HepG2 (cell line): ENCODE measurements around the gene RASGRP2. TPM values are rescaled to one million over a fixed set of nuclear protein-coding genes. Genes with fewer than 3 reads are reported as not detected.

Source experiments
- ATAC-seq: fragments of 200-7000 bp; cut with Tn5 transposase; 3 replicates; pipeline ENCODE4 v1.9.1; 2020; ENCODE audit warnings: mild to moderate bottlenecking, moderate library complexity
- BruUV-seq: library from RNA; stranded (reverse); fragments of 400-500 nt; replicated peaks from 2 replicates; lab custom pipeline; 2021; lab: Mats Ljungman, UMichigan
- CTCF ChIA-PET: fragments of 300-600 bp; formaldehyde crosslinking; extraction: SDS; loops from one replicate; lab custom pipeline; 2021; ENCODE audit warnings: low total read pairs, inconsistent platforms, low intra/inter-chr PET ratio; lab: Yijun Ruan, JAX
- POLR2A ChIA-PET: fragments of 350-600 bp; sonication (Branson Sonifier 250); formaldehyde crosslinking; loops from one replicate; lab custom pipeline; 2020; ENCODE audit warnings: antibody characterized with exemption, inconsistent platforms; lab: Yijun Ruan, JAX
- DNase-seq: peaks from one replicate; pipeline ENCODE4 v3.0.0-alpha.2; 2015; ENCODE audit warnings: low spot score
- FAIRE-seq: peaks from 3 replicates; lab custom pipeline; 2011; peaks lifted over from hg19 to GRCh38; lab: Jason Lieb, UNC
- H2AFZ ChIP-seq: one replicate; pipeline ENCODE4 v1.6.1; 2011; ENCODE audit warnings: low read length, inconsistent platforms
- H3K27ac ChIP-seq: fragments of 300-600 bp; 3 replicates; pipeline ENCODE4 v1.8.0; 2011; ENCODE audit warnings: mixed run types, mild to moderate bottlenecking, mixed read lengths, low read length, inconsistent platforms; ENCODE audit not compliant: insufficient read depth; ENCODE audit errors: extremely low read length
- H3K27me3 ChIP-seq, 2 experiments: fragments of 200-600 bp in 1 of 2; 2 replicates in 1 of 2; 3 replicates in 1 of 2; pipeline versions ENCODE4 v1.6.0 to v1.8.0; 2011; ENCODE audit warnings: low read length in 2 of 2, mild to moderate bottlenecking in 2 of 2, moderate library complexity in 2 of 2, inconsistent platforms in 1 of 2; ENCODE audit not compliant: insufficient read depth in 2 of 2, control insufficient read depth in 1 of 2
- H3K36me3 ChIP-seq, 2 experiments: fragments of 200-600 bp in 1 of 2; replicated peaks in 1 of 2; 2 replicates in 1 of 2; 3 replicates in 1 of 2; pipeline versions ENCODE4 v1.5.1 to v1.8.0; 2011; ENCODE audit warnings: low read length in 2 of 2, inconsistent platforms in 1 of 2; ENCODE audit not compliant: insufficient read depth in 2 of 2, control insufficient read depth in 1 of 2
- H3K4me1 ChIP-seq: 2 replicates; pipeline ENCODE4 v1.5.1; 2012; ENCODE audit warnings: low read length, inconsistent platforms; ENCODE audit not compliant: insufficient read depth
- H3K4me2 ChIP-seq: 2 replicates; pipeline ENCODE4 v1.6.0; 2011; ENCODE audit warnings: low read depth, low read length, inconsistent platforms
- H3K4me3 ChIP-seq, 3 experiments: fragments of 200-600 bp in 1 of 3; sonication (generic), shearing (Covaris generic) in 1 of 3; replicated peaks in 1 of 3; 2 replicates each; pipeline ENCODE4 v1.5.1; 2011 to 2016; ENCODE audit warnings: low read length in 3 of 3, inconsistent platforms in 2 of 3, low read depth in 2 of 3, mild to moderate bottlenecking in 2 of 3, control low read depth in 1 of 3, mixed read lengths in 1 of 3; ENCODE audit not compliant: insufficient read depth in 1 of 3
- H3K79me2 ChIP-seq: one replicate; pipeline ENCODE4 v1.6.1; 2011; ENCODE audit warnings: low read length, inconsistent platforms; ENCODE audit not compliant: insufficient read depth
- H3K9ac ChIP-seq: 2 replicates; pipeline ENCODE4 v1.6.0; 2011; ENCODE audit warnings: mild to moderate bottlenecking, low read depth, low read length, inconsistent platforms; ENCODE audit not compliant: insufficient read depth
- H3K9me3 ChIP-seq: 2 replicates; pipeline ENCODE4 v1.5.1; 2012; ENCODE audit warnings: mild to moderate bottlenecking, low read length
- H4K20me1 ChIP-seq: 2 replicates; pipeline ENCODE4 v1.6.0; 2011; ENCODE audit warnings: inconsistent platforms, mild to moderate bottlenecking, low read length, moderate library complexity; ENCODE audit not compliant: insufficient read depth
- HNF4A ChIP-seq: sonication (generic); formaldehyde crosslinking; IDR thresholded peaks from 2 replicates; pipeline ENCODE4 v1.4.0; 2020; ENCODE audit warnings: missing genetic modification reagents
- SP4 ChIP-seq: sonication (generic); formaldehyde crosslinking; IDR thresholded peaks from 2 replicates; pipeline ENCODE4 v1.8.1; 2023; ENCODE audit warnings: mild to moderate bottlenecking, missing genetic modification reagents
- SPEN ChIP-seq: sonication (generic); formaldehyde crosslinking; IDR thresholded peaks from 2 replicates; pipeline ENCODE4 v1.5.1; 2020; ENCODE audit warnings: low read depth, mild to moderate bottlenecking, missing genetic modification reagents
- ZMYM2 ChIP-seq: sonication (generic); formaldehyde crosslinking; IDR thresholded peaks from 2 replicates; pipeline ENCODE4 v1.8.0; 2022; ENCODE audit warnings: mild to moderate bottlenecking, missing genetic modification reagents
- ZNF382 ChIP-seq: sonication (generic); formaldehyde crosslinking; IDR thresholded peaks from 2 replicates; pipeline ENCODE4 v1.5.0; 2020; ENCODE audit warnings: missing genetic modification reagents, mild to moderate bottlenecking, borderline replicate concordance
- ZNF780A ChIP-seq: sonication (generic); formaldehyde crosslinking; IDR thresholded peaks from 2 replicates; pipeline ENCODE4 v1.8.0; 2022; ENCODE audit warnings: mild to moderate bottlenecking, missing genetic modification reagents, moderate library complexity
- WGBS: methylation state at CpG from one replicate; pipeline ENCODE4 v1.1.6; 2017; ENCODE audit warnings: low lambda C conversion rate; 5-methylcytosine and 5-hydroxymethylcytosine counted together
- in situ Hi-C: cut with HindIII; loops from 2 replicates; pipeline ENCODE4 v1.10.0; 2017; ENCODE audit warnings: low pct_unique_long_range_greater_than_20kb; ENCODE audit not compliant: extremely low pct_ligation_motif_present
- intact Hi-C: fragments of 100-400 bp; cut with micrococcal nuclease; formaldehyde crosslinking; loops from one replicate; pipeline ENCODE4 v1.10.0; 2022; ENCODE audit not compliant: unreplicated experiment
- polyA plus RNA-seq, 8 experiments: library from polyadenylated mRNA; depleted of rRNA in 3 of 8; stranded (reverse) in 7 of 8; unstranded in 1 of 8; fragments of >200 nt; fragmentation: Illumina TruSeq in 4 of 8; extraction: Trizol in 4 of 8; gene quantifications; 2 replicates each; pipeline versions ENCODE4 v1.2.1 to v1.2.3, GENCODE V29; 2011 to 2016; ENCODE audit warnings: low read depth in 4 of 8, missing spikeins in 1 of 8, mixed read lengths in 1 of 8; ENCODE audit not compliant: insufficient read depth in 1 of 8
- total RNA-seq, 5 experiments: library from RNA; depleted of rRNA; stranded (reverse); fragments of >200 nt; fragmentation: Illumina TruSeq; extraction: Trizol; gene quantifications; 2 replicates each; pipeline ENCODE4 v1.2.3, GENCODE V29; 2016; ENCODE audit warnings: low read depth in 1 of 5
- TF ChIP-seq, protein P1 (sequence below): sonication (generic); formaldehyde crosslinking; IDR thresholded peaks from 2 replicates; pipeline ENCODE4 v1.5.0; 2020; ENCODE audit warnings: mild to moderate bottlenecking, missing genetic modification reagents
- TF ChIP-seq, protein P2 (sequence below): sonication (generic); formaldehyde crosslinking; IDR thresholded peaks from 2 replicates; pipeline ENCODE4 v1.5.0; 2020; ENCODE audit warnings: missing genetic modification reagents
- TF ChIP-seq, protein P3 (sequence below), 2 experiments: sonication (generic) in 1 of 2; formaldehyde crosslinking in 1 of 2; IDR thresholded peaks; 2 replicates each; pipeline versions ENCODE4 v1.6.1 to v1.9.0; 2014 to 2022; ENCODE audit warnings: antibody characterized with exemption in 1 of 2, borderline replicate concordance in 1 of 2, inconsistent platforms in 1 of 2, low read depth in 1 of 2, missing genetic modification reagents in 1 of 2
- TF ChIP-seq, protein P4 (sequence below): sonication (generic); formaldehyde crosslinking; IDR thresholded peaks from 2 replicates; pipeline ENCODE4 v1.5.0; 2020; ENCODE audit warnings: mild to moderate bottlenecking, missing genetic modification reagents

RASGRP2 gene
- total and polyA plus RNA-seq, 2 of the 13 experiments (the other 11 are each of a cell fraction or from before 2014, with no cell fraction given), result 0.61 TPM; not detected in 1

DNA sequence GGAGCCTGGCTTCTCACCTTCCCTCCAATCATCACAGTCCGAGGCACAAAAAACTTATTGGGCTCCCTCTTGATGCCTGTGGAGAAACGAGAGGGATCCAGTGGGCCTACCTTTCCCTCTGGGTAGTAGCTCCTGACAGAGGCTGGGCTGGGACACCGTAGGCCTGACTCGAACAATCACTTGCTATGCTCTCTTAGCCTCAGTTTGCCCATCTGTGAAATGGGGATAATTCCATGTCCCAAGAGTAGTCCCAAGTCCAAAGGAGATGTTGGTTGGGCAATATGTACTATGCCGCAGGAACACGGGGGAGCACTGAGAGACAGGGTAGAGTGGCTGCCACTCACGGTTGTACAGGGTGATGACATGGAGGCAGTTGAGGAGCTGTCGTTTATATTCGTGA is 7.6 kb upstream of the RASGRP2 start (continued):
- TF ChIP-seq, protein P1, sequence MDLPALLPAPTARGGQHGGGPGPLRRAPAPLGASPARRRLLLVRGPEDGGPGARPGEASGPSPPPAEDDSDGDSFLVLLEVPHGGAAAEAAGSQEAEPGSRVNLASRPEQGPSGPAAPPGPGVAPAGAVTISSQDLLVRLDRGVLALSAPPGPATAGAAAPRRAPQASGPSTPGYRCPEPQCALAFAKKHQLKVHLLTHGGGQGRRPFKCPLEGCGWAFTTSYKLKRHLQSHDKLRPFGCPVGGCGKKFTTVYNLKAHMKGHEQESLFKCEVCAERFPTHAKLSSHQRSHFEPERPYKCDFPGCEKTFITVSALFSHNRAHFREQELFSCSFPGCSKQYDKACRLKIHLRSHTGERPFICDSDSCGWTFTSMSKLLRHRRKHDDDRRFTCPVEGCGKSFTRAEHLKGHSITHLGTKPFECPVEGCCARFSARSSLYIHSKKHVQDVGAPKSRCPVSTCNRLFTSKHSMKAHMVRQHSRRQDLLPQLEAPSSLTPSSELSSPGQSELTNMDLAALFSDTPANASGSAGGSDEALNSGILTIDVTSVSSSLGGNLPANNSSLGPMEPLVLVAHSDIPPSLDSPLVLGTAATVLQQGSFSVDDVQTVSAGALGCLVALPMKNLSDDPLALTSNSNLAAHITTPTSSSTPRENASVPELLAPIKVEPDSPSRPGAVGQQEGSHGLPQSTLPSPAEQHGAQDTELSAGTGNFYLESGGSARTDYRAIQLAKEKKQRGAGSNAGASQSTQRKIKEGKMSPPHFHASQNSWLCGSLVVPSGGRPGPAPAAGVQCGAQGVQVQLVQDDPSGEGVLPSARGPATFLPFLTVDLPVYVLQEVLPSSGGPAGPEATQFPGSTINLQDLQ (CRISPR knock-in tag), result no peak
- TF ChIP-seq, protein P2, sequence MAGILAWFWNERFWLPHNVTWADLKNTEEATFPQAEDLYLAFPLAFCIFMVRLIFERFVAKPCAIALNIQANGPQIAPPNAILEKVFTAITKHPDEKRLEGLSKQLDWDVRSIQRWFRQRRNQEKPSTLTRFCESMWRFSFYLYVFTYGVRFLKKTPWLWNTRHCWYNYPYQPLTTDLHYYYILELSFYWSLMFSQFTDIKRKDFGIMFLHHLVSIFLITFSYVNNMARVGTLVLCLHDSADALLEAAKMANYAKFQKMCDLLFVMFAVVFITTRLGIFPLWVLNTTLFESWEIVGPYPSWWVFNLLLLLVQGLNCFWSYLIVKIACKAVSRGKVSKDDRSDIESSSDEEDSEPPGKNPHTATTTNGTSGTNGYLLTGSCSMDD (CRISPR knock-in tag), result no peak
- TF ChIP-seq HNF4A (CRISPR knock-in tag) (peak; percentile 39; the same call in 1 of the 2 replicates), SP4 (CRISPR knock-in tag) (no peak), ZMYM2 (peak; percentile 28; the same call in 1 of the 2 replicates), ZNF780A (CRISPR knock-in tag) (no peak)

DNA sequence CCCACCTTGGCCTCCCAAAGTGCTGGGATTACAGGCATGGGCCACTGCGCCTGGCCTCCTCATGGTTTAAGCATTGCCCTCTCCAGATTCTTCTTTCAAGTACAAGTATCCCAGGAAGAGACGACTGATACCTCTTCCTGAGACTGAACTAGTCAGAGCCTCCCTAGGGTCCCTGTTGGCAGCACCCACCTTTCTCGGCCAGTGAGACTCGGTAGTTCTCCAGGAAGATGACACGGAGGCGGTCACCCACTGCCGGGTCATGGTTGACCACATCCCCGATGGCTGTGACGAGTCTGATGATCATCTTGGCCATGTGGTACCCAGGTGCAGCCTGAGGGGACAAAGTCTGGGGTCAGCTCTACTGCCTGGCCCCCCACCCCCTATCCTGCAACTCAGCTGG is 7.2 kb upstream of the RASGRP2 start:
- Histone ChIP-seq H3K4me1 (peaks cover 32% of the 10 kb centered on the region), H3K4me3 (no peak overlapping the region), H3K79me2 (no peaks in the 10 kb centered on the region), H3K27me3 (peaks cover 4 to 22% of the 10 kb centered on the region in 2 experiments; a peak in 4 of 5 replicates), H3K9ac (no peak overlapping the region), H3K9me3 (no peaks in the 10 kb centered on the region), H3K36me3 (no peaks in the 10 kb centered on the region), H4K20me1 (no peaks in the 10 kb centered on the region), H2AFZ (no peak overlapping the region), H3K27ac (no peak overlapping the region), H3K4me2 (no peak overlapping the region)
- no peak for FAIRE-seq
- no peak for ATAC-seq
- DNase-seq, result no peak
- ChIA-PET POLR2A (no interaction called here), CTCF (no interaction called here)
- intact Hi-C loops (no loop called here), in situ Hi-C loops (no loop called here)
- BruUV-seq, result no TSS peak
- WGBS, result 100% methylated on average over 1 of the region's 9 CpGs
- TF ChIP-seq, protein P3, sequence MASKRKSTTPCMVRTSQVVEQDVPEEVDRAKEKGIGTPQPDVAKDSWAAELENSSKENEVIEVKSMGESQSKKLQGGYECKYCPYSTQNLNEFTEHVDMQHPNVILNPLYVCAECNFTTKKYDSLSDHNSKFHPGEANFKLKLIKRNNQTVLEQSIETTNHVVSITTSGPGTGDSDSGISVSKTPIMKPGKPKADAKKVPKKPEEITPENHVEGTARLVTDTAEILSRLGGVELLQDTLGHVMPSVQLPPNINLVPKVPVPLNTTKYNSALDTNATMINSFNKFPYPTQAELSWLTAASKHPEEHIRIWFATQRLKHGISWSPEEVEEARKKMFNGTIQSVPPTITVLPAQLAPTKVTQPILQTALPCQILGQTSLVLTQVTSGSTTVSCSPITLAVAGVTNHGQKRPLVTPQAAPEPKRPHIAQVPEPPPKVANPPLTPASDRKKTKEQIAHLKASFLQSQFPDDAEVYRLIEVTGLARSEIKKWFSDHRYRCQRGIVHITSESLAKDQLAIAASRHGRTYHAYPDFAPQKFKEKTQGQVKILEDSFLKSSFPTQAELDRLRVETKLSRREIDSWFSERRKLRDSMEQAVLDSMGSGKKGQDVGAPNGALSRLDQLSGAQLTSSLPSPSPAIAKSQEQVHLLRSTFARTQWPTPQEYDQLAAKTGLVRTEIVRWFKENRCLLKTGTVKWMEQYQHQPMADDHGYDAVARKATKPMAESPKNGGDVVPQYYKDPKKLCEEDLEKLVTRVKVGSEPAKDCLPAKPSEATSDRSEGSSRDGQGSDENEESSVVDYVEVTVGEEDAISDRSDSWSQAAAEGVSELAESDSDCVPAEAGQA (IDR thresholded peaks at IDR 0.05; ENCODE audit: low read depth), result no peak
- TF ChIP-seq, protein P3 (CRISPR knock-in tag; IDR thresholded peaks at IDR 0.05; ENCODE audit: borderline replicate concordance), result no peak
- TF ChIP-seq ZNF382 (CRISPR knock-in tag) (no peak), SPEN (CRISPR knock-in tag) (no peak)
- TF ChIP-seq, protein P4, sequence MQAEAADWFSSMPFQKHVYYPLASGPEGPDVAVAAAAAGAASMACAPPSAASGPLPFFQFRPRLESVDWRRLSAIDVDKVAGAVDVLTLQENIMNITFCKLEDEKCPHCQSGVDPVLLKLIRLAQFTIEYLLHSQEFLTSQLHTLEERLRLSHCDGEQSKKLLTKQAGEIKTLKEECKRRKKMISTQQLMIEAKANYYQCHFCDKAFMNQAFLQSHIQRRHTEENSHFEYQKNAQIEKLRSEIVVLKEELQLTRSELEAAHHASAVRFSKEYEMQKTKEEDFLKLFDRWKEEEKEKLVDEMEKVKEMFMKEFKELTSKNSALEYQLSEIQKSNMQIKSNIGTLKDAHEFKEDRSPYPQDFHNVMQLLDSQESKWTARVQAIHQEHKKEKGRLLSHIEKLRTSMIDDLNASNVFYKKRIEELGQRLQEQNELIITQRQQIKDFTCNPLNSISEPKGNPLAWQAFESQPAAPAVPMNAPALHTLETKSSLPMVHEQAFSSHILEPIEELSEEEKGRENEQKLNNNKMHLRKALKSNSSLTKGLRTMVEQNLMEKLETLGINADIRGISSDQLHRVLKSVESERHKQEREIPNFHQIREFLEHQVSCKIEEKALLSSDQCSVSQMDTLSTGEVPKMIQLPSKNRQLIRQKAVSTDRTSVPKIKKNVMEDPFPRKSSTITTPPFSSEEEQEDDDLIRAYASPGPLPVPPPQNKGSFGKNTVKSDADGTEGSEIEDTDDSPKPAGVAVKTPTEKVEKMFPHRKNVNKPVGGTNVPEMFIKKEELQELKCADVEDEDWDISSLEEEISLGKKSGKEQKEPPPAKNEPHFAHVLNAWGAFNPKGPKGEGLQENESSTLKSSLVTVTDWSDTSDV (CRISPR knock-in tag), result no peak
